Endothelial cell of umbilical vein (primary cell): ENCODE measurements around the gene DCLRE1B.

ENCODE experiments used
- EZH2 ChIP-seq: IDR thresholded peaks from 2 replicates; pipeline ENCODE4 v1.6.1; 2012; ENCODE audit warnings: borderline replicate concordance, low read depth, mild to moderate bottlenecking, moderate library complexity, low read length, inconsistent platforms; ENCODE audit not compliant: severe bottlenecking
- GATA2 ChIP-seq: IDR thresholded peaks from 2 replicates; pipeline ENCODE4 v1.7.0; 2011; ENCODE audit warnings: low read depth, mild to moderate bottlenecking, moderate library complexity, mixed read lengths, low read length; ENCODE audit not compliant: insufficient read length, insufficient read depth
- JUN ChIP-seq: IDR thresholded peaks from 2 replicates; pipeline ENCODE4 v1.6.1; 2011; ENCODE audit warnings: borderline replicate concordance, low read depth; ENCODE audit not compliant: insufficient read length, insufficient read depth
- MAX ChIP-seq: IDR thresholded peaks from 2 replicates; pipeline ENCODE4 v1.6.1; 2011; ENCODE audit not compliant: insufficient read depth, insufficient read length
- POLR2A ChIP-seq: IDR thresholded peaks from 2 replicates; pipeline ENCODE4 v1.6.1; 2012; ENCODE audit warnings: low read depth, mild to moderate bottlenecking, control low read depth, low read length
- POLR2AphosphoS5 ChIP-seq: IDR thresholded peaks from 2 replicates; pipeline ENCODE4 v1.6.1; 2012; ENCODE audit warnings: low read depth, mild to moderate bottlenecking, control low read depth, low read length, moderate library complexity; ENCODE audit not compliant: insufficient read depth
- TF ChIP-seq, protein P1 (sequence below), 2 donors: IDR thresholded peaks; 1 replicate in 1 of 2; 2 replicates in 1 of 2; pipeline ENCODE4 v1.5.1; 2011; ENCODE audit warnings: low read length in 2 of 2, mild to moderate bottlenecking in 2 of 2, moderate library complexity in 2 of 2, control low read depth in 1 of 2, inconsistent platforms in 1 of 2, low read depth in 1 of 2; ENCODE audit not compliant: insufficient read depth in 1 of 2; ENCODE audit errors: extremely low read depth in 1 of 2

GRCh38 chr1:113901191-113901590, 3.9 kb upstream of the DCLRE1B start:
- TF ChIP-seq POLR2AphosphoS5 (no peak), EZH2 (no peak), POLR2A (no peak), JUN (no peak), GATA2 (no peak), MAX (no peak)
- TF ChIP-seq, protein P1, sequence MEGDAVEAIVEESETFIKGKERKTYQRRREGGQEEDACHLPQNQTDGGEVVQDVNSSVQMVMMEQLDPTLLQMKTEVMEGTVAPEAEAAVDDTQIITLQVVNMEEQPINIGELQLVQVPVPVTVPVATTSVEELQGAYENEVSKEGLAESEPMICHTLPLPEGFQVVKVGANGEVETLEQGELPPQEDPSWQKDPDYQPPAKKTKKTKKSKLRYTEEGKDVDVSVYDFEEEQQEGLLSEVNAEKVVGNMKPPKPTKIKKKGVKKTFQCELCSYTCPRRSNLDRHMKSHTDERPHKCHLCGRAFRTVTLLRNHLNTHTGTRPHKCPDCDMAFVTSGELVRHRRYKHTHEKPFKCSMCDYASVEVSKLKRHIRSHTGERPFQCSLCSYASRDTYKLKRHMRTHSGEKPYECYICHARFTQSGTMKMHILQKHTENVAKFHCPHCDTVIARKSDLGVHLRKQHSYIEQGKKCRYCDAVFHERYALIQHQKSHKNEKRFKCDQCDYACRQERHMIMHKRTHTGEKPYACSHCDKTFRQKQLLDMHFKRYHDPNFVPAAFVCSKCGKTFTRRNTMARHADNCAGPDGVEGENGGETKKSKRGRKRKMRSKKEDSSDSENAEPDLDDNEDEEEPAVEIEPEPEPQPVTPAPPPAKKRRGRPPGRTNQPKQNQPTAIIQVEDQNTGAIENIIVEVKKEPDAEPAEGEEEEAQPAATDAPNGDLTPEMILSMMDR (IDR thresholded peaks at IDR 0.05; ENCODE audit: extremely low read depth in 1 of 2, insufficient read depth in 1 of 2, low read depth in 1 of 2, low read length in 2 of 2): no peak
